ENCODE data around the gene ZNF580. TPM values are rescaled to one million over a fixed set of nuclear protein-coding genes. Genes with fewer than 3 reads are reported as not detected.
A peak's percentile ranks its signal among the peaks of the same experiment; 100 is the strongest.

Gene ZNF580
- total and polyA plus RNA-seq, 10 of the 15 experiments (the other 5 are each of a cell fraction or from before 2014, with no cell fraction given) = 2.3 to 31.8 (median 10.0) TPM

GRCh38 chr19:55655648-55656040 lies 14.8 kb downstream of the ZNF580 start (continued):
- TF ChIP-seq, protein P1, sequence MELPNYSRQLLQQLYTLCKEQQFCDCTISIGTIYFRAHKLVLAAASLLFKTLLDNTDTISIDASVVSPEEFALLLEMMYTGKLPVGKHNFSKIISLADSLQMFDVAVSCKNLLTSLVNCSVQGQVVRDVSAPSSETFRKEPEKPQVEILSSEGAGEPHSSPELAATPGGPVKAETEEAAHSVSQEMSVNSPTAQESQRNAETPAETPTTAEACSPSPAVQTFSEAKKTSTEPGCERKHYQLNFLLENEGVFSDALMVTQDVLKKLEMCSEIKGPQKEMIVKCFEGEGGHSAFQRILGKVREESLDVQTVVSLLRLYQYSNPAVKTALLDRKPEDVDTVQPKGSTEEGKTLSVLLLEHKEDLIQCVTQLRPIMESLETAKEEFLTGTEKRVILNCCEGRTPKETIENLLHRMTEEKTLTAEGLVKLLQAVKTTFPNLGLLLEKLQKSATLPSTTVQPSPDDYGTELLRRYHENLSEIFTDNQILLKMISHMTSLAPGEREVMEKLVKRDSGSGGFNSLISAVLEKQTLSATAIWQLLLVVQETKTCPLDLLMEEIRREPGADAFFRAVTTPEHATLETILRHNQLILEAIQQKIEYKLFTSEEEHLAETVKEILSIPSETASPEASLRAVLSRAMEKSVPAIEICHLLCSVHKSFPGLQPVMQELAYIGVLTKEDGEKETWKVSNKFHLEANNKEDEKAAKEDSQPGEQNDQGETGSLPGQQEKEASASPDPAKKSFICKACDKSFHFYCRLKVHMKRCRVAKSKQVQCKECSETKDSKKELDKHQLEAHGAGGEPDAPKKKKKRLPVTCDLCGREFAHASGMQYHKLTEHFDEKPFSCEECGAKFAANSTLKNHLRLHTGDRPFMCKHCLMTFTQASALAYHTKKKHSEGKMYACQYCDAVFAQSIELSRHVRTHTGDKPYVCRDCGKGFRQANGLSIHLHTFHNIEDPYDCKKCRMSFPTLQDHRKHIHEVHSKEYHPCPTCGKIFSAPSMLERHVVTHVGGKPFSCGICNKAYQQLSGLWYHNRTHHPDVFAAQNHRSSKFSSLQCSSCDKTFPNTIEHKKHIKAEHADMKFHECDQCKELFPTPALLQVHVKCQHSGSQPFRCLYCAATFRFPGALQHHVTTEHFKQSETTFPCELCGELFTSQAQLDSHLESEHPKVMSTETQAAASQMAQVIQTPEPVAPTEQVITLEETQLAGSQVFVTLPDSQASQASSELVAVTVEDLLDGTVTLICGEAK (IDR thresholded peaks at IDR 0.05; ENCODE audit: borderline replicate concordance) = peak; percentile 20; the same call in 1 of the 2 replicates
- TF ChIP-seq ZBED1 (IDR thresholded peaks at IDR 0.05; ENCODE audit: borderline replicate concordance) (peak; percentile 82; the same call in 1 of the 2 replicates), JUNB (IDR thresholded peaks at IDR 0.05) (no peak), WRNIP1 (IDR thresholded peaks at IDR 0.05; ENCODE audit: borderline replicate concordance, low read depth, low read length) (0 out of 2 replicates have a peak, but pooled peaks have one; percentile 19), CREM (IDR thresholded peaks at IDR 0.05; ENCODE audit: low read depth) (no peak; the same call in 1 of the 2 replicates), SIN3A (IDR thresholded peaks at IDR 0.05; ENCODE audit: low read depth, low read length) (no peak; the same call in 1 of the 2 replicates), RAD51 (IDR thresholded peaks at IDR 0.05) (peak; percentile 4; the same call in 1 of the 2 replicates), CBFB (IDR thresholded peaks at IDR 0.05; ENCODE audit: low read depth) (0 out of 2 replicates have a peak, but pooled peaks have one; percentile 12), MAX (IDR thresholded peaks at IDR 0.05; ENCODE audit: low read depth, low read length) (no peak)
